MM.1S (cell line): Measurements from ENCODE around the gene KDM4B.

Experiments
- EZH2 ChIP-seq: fragments of 300-600 bp; sonication (generic); optimal IDR thresholded peaks from 2 replicates; pipeline ENCODE3; 2017; ENCODE audit warnings: low read depth, mild to moderate bottlenecking, antibody characterized with exemption, low read length, mixed read lengths
- TF ChIP-seq, protein P1 (sequence below): fragments of 300-600 bp; sonication (generic); IDR thresholded peaks from 2 replicates; pipeline ENCODE4 v1.5.1; 2016; ENCODE audit warnings: antibody characterized with exemption, low read length, mixed read lengths

DNA sequence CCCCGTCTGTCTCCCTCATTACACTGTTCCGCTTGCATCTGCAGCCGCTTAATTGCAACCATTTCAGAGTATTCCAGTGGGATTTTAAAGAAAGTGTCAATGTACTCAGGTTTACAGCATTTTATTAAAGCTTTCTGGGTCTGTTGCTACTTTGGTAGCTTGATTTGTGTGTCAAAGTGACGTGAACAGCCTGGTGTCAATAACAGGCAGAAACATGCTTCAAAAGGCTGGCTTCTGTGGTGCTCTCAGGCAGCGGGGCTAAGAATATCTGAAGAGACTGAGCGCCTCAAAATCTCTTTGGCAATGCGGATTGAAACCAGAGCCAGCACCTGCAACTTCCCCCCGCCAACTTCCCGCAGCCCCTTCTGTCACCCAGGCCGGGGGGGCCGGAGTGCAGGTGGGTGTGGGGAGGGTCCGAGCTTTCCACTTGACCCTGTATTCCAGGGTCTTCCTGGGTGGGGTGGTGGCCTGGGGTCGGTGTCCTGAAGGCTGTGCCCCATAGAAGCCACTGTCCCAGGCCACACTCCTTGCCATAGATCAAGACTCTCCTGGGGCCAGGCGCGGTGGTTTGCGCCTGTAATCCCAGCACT lies 81.2 kb downstream of the KDM4B start:
- TF ChIP-seq, protein P1, sequence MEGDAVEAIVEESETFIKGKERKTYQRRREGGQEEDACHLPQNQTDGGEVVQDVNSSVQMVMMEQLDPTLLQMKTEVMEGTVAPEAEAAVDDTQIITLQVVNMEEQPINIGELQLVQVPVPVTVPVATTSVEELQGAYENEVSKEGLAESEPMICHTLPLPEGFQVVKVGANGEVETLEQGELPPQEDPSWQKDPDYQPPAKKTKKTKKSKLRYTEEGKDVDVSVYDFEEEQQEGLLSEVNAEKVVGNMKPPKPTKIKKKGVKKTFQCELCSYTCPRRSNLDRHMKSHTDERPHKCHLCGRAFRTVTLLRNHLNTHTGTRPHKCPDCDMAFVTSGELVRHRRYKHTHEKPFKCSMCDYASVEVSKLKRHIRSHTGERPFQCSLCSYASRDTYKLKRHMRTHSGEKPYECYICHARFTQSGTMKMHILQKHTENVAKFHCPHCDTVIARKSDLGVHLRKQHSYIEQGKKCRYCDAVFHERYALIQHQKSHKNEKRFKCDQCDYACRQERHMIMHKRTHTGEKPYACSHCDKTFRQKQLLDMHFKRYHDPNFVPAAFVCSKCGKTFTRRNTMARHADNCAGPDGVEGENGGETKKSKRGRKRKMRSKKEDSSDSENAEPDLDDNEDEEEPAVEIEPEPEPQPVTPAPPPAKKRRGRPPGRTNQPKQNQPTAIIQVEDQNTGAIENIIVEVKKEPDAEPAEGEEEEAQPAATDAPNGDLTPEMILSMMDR = no peak
- no peak for TF ChIP-seq EZH2
